Activated naive CD4-positive, alpha-beta T cell treated with anti-CD3 and anti-CD28 coated beads, Interleukin-2, amount 50 U/mL, for 24 hours (primary cell): ENCODE results near the gene CRYM.

ENCODE experiments used
- H3K27ac Mint-ChIP-seq: one replicate; pipeline ENCODE4 v1.8.0; 2021; ENCODE audit warnings: mild to moderate bottlenecking, mixed read lengths
- H3K27me3 Mint-ChIP-seq: one replicate; pipeline ENCODE4 v1.8.0; 2021; ENCODE audit warnings: mixed read lengths
- H3K36me3 Mint-ChIP-seq: one replicate; pipeline ENCODE4 v1.8.0; 2021; ENCODE audit warnings: mixed read lengths
- H3K4me1 Mint-ChIP-seq: one replicate; pipeline ENCODE4 v1.8.0; 2021; ENCODE audit warnings: mixed read lengths
- H3K4me3 Mint-ChIP-seq: one replicate; pipeline ENCODE4 v1.8.0; 2021; ENCODE audit warnings: mild to moderate bottlenecking, mixed read lengths
- H3K9me3 Mint-ChIP-seq: one replicate; pipeline ENCODE4 v1.8.0; 2021; ENCODE audit warnings: mixed read lengths

Gene CRYM

DNA sequence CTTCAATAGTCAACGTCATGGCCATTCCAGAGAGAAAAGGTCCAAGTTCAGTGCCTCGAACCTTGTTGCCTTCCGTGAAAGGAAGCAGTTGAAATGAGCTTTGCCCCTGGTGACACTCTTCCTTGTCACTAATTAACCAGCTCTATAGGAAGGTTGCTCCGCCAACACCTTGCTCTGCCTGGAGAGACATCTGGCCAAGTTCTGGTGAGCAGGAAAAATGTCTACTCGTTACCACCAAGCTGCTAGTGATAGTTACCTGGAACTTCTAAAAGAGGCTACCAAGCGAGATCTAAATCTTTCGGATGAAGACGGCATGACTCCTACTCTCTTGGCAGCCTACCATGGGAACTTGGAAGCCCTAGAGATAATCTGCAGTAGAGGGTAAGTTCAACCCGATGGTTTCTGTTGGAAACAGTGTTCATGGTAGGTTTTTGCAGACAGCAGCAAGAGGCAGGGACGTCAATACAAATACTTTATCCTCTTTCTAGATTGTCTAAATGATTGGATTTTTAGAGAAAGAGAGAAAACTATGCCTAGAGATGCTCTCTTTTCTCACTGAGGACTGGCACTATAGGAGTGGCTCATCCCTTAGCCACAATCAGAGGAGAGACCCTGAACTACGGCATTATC is 44.5 kb downstream of the CRYM start, which contains the start of gene ANKS4B:
Gene ANKS4B, plus strand, starts transcription at position 179 of the 630 bp plus-strand sequence. Its CDS starts 39 bp downstream, at position 218.
- Mint-ChIP-seq H3K4me1 (no peaks in the 10 kb centered on the region), H3K9me3 (no peaks in the 10 kb centered on the region), H3K27me3 (peaks cover 23% of the 10 kb centered on the region), H3K4me3 (no peak within 1 kb of the TSS), H3K36me3 (no peaks in the 10 kb centered on the region), H3K27ac (no peak within 1 kb of the TSS)

DNA sequence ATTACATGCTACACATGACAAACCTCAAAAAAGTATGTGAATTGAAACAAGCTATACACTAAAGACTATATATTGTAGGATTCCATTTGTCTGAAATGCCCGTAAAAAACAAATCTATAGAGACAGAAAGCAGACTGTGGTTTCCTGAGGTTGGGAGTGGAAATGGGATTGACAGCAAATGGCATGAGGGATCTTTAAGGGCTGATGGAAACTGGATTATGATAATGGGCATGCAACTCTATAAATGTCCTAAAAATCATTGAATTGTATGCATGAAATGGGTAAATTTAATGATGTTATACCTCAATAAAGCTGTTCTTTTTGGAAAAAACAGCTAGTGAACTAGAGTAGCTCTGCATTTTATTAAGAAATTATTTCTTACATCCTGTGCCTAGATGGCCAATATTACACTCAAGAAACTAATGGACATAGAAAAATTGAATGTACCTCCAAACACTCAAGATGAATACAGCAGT is 45.0 kb downstream of the CRYM start:
- Mint-ChIP-seq H3K27ac (no peak overlapping the region), H3K27me3 (peaks cover 24% of the 10 kb centered on the region), H3K4me3 (no peak overlapping the region), H3K4me1 (no peaks in the 10 kb centered on the region), H3K9me3 (no peaks in the 10 kb centered on the region), H3K36me3 (no peaks in the 10 kb centered on the region)

DNA sequence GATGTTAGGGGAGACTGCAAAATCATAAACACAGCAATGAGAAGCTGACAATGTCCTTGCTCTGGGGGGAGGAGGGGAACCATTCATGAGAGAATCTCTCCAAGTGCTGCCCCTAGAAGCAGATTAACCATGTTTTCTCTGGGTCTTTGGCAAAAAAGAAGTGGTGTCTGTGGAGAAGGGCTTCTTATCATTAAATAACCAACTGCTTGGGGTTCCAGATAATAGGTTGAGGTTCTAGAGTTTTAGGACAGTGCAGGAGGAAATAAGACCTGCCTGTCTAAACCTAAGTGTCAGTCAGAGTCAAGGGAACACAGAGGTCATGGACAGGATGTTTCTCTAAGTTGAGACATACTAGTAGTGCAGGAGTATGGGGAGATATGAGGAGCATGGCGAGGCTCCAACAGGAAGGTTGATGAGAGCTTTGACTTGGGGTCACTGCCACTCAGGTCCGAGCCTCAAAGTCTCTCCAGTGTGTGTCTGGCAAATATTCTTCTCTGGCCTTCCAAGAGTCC is 49.7 kb downstream of the CRYM start:
- peaks cover 5% of the 10 kb centered on the region for H3K4me1 Mint-ChIP-seq
- H3K4me3 Mint-ChIP-seq: no peak overlapping the region
- no peaks in the 10 kb centered on the region for H3K36me3 Mint-ChIP-seq
- no peaks in the 10 kb centered on the region for H3K9me3 Mint-ChIP-seq
- peaks cover 25% of the 10 kb centered on the region for H3K27me3 Mint-ChIP-seq
- no peak overlapping the region for H3K27ac Mint-ChIP-seq

DNA sequence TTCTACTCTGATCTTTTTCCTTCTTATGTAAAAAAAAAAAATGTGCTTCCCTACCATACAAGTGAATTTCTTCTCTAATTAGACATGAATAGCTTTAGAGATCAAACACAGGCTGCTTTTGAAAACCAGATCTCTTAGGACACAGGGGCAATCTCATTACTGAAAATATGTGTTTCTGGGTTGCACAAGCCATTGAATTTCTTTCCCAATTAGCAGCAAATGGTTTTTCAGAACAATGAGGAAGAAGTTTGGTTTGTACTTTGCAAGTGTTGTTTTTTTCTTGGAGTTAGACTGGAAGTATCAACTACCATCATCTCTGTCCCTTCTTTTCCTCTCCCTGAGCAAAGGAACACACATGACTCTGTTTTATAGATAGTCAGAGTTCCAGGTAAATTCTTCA is 50.2 kb downstream of the CRYM start:
- Mint-ChIP-seq H3K9me3 (no peaks in the 10 kb centered on the region), H3K4me3 (no peak overlapping the region), H3K27me3 (peaks cover 21% of the 10 kb centered on the region), H3K4me1 (peaks cover 5% of the 10 kb centered on the region), H3K27ac (no peak overlapping the region), H3K36me3 (no peaks in the 10 kb centered on the region)

DNA sequence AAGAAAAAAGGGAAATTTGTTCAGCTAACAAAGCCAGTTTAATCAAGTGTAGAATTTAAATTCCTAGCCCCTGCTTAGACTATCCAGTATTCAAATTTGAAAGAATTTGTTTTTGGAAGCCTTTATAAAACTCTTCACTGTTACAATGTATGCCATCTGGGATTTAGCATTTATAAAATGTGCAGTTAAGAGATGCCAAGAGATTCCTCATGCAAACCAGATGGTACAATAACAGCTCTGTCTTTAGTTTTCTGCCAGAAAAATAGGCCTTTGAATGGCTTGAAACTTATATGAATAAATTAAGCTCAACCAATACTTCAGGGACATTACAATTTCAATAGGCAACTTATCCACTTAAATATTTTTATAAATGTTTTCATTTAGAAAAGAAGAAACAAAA is 51.3 kb downstream of the CRYM start:
- H3K9me3 Mint-ChIP-seq: no peaks in the 10 kb centered on the region
- peaks cover 5% of the 10 kb centered on the region for H3K4me1 Mint-ChIP-seq
- H3K36me3 Mint-ChIP-seq: no peaks in the 10 kb centered on the region
- H3K27me3 Mint-ChIP-seq: peaks cover 17% of the 10 kb centered on the region
- no peak overlapping the region for H3K27ac Mint-ChIP-seq
- H3K4me3 Mint-ChIP-seq: no peak overlapping the region

DNA sequence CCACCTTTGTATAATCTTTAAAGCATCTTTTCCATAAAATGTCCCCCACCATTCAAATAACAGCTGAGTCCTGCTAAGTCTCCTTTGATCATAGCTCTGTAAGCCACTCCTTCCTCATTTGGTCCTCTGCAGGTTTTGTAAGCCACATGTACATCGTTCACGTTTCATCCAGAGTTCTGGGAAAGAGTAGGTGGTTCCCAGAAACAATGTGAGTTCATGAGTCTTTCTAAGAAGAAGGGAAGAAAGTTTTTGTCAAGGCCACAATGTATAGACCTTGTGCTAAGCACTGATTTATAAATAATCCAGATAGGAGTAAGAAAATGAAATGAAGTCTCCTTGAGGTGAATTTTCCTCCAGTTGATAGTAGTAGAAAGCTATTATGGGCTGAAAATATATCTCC is 53.3 kb downstream of the CRYM start:
- peaks cover 20% of the 10 kb centered on the region for H3K27me3 Mint-ChIP-seq
- no peak overlapping the region for H3K4me3 Mint-ChIP-seq

DNA sequence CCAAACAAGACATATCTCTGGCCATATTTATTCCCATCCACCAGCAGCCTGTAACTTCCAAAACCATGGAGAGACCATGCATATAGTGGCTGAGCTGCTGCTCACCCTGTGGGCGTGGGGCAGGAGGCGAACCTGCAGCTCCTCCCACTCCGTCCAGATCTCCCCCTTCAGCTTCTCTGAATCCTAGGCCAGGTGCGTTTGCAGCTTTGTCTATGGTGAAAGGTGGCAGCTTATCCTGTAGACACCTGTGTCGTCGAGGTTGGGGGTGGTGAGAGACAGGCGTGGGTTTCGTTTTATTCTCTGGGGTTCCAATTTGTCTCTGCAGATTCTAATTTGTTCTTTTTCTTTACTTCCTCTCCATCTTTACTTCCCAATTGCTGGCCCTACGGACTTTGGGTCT is 54.3 kb downstream of the CRYM start:
- Mint-ChIP-seq H3K27me3 (peaks cover 20% of the 10 kb centered on the region), H3K9me3 (no peaks in the 10 kb centered on the region), H3K36me3 (no peaks in the 10 kb centered on the region), H3K4me3 (no peak overlapping the region), H3K4me1 (peaks cover 5% of the 10 kb centered on the region), H3K27ac (no peak overlapping the region)

More for the DNA sequence above, 53.3 kb downstream of the CRYM start:
- Mint-ChIP-seq H3K9me3 (no peaks in the 10 kb centered on the region), H3K36me3 (no peaks in the 10 kb centered on the region), H3K4me1 (peaks cover 5% of the 10 kb centered on the region), H3K27ac (no peak overlapping the region)

DNA sequence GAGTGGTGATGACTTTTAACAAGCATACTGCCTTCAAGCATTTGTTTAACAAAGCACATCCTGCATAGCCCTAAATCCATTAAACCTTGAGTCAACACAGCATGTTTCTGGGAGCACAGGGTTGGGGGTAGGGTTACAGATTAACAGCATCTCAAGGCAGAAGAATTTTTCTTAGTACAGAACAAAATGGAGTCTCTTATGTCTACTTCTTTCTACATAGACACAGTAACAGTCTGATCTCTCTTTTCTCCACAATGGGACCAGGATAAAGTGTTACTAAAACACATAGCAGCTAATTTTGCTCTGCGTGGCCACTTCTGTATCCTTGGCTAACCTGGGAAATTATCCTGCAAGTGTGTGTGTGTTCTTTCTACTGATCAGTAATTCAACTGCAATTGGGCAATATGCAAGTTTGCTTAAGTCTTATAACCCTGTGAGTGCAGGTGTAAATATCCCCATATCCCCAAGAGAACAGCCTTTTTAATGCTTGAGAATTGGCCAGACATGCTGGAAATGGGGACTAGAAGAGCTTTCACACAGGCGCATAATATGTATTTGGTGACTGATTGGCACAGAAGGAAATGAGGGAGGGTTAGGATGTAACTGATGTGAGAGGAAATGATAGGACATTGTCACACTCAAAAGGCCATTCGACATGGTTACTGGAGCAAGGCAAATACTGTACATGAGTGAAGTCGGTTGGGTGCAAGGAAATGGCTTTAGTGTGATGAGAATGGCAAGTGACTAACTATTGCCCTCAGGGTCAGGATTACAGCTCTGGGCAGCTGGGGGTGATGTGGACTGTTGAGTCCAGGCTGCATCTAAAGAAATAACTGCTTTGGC is 55.4 kb downstream of the CRYM start:
- Mint-ChIP-seq H3K27me3 (peaks cover 18% of the 10 kb centered on the region), H3K36me3 (no peaks in the 10 kb centered on the region), H3K9me3 (no peaks in the 10 kb centered on the region), H3K27ac (no peak overlapping the region), H3K4me3 (no peak overlapping the region), H3K4me1 (peaks cover 5% of the 10 kb centered on the region)

DNA sequence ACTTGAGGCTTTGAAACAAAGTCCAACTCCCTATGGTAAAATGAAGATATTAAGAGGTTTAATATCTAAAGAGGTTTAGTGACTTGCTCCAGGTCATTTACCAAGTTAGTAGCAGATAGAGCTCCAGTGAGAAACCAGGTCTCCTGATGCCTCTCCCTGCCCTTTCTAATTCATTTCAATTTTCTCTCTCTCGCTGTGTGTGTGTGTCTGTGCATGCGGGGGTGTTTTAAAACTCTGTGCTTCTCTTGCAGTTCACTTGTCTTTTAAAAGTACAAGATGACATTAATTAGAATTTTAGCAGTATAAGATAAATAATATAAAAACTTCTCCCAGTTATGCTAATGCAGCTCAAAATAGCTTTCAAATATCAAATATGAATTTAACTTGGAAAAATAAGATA is 58.5 kb downstream of the CRYM start:
- H3K36me3 Mint-ChIP-seq: no peaks in the 10 kb centered on the region
- H3K4me3 Mint-ChIP-seq: no peak overlapping the region
- H3K9me3 Mint-ChIP-seq: no peaks in the 10 kb centered on the region
- H3K4me1 Mint-ChIP-seq: peaks cover 1% of the 10 kb centered on the region
- no peak overlapping the region for H3K27ac Mint-ChIP-seq
- peaks cover 22% of the 10 kb centered on the region for H3K27me3 Mint-ChIP-seq

DNA sequence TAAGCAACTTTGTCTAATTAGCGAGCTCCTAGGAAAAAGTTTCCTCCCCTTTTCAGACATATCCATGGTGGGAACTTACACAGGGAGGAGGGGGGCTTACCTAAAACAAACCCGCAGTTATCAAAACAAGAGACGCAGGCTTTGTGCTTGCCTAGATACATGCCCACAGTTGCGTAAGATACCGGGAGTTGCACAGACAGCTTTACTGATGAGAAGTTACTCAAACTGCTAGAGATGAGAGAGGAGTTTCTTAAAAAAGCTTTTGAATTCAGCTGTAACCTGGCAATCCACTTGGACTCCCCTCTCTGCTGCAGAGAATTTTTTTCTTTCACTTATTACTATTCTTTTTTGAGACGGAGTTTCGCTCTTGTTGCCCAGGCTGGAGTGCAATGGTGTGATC is 59.9 kb downstream of the CRYM start:
- Mint-ChIP-seq H3K4me1 (no peaks in the 10 kb centered on the region), H3K27me3 (peaks cover 18% of the 10 kb centered on the region), H3K4me3 (no peak overlapping the region), H3K9me3 (no peaks in the 10 kb centered on the region), H3K27ac (no peak overlapping the region), H3K36me3 (no peaks in the 10 kb centered on the region)

DNA sequence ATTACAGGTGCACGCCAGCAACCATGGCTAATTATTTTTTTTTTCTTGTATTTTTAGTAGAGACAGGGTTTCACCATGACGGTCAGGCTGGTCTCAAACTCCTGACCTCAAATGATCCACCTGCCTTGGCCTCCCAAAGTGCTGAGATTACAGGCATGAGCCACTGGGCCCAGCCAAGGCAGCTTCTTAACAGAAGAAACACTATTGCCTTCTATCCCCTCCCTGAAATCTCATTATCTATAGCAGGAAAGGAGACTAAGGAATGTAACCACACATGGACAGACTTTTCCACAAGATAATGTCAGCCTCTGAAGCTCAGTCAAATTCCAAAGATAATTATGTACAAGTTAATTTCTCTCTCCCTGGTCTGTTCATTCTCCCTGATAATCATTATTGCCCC is 61.0 kb downstream of the CRYM start:
- Mint-ChIP-seq H3K4me1 (no peaks in the 10 kb centered on the region), H3K9me3 (no peaks in the 10 kb centered on the region), H3K4me3 (no peak overlapping the region), H3K27ac (no peak overlapping the region), H3K27me3 (peaks cover 18% of the 10 kb centered on the region), H3K36me3 (no peaks in the 10 kb centered on the region)

DNA sequence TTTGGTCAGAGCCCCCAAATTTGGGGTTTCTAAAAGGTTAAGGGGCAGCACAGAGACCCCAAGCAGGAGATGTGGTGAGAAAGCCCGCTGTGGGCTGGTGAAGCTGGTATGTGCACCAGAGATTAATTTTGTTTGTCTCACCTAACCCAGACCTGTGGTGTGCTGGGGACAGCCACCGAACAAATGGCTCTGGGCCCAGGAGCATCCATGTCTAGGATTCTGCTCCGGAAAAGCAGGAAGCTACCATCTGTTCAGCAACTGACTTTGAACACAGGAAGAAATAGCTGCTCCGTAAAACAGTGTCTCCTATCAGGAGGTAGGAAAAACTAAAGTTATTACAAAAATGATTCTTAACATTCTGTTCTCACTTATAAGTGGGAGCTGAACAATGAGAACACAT is 64.0 kb downstream of the CRYM start:
- H3K27me3 Mint-ChIP-seq: peaks cover 9% of the 10 kb centered on the region
- no peaks in the 10 kb centered on the region for H3K36me3 Mint-ChIP-seq
- no peaks in the 10 kb centered on the region for H3K4me1 Mint-ChIP-seq
- no peak overlapping the region for H3K27ac Mint-ChIP-seq
- no peaks in the 10 kb centered on the region for H3K9me3 Mint-ChIP-seq
- H3K4me3 Mint-ChIP-seq: no peak overlapping the region

DNA sequence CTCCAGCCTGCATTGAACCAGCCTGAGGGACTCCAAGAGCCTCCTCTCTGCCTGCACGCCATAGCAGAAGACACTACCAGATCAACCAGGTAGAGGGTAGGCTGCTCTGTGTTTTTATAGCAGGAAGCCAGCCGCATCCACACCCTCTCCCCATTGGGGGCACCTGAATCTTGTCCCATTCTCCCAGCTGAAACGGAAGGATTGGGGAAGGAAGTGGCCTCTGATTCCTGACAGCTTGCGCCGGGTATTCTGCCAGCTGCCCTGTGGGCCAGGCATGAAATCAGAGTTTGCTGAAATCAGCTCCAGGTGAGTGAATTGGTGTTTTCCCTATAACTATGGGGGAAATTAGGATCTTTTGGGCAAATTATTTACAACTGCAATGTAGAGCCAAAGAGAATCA is 66.6 kb downstream of the CRYM start, which contains the start of gene ZP2:
Gene ZP2, minus strand, starts transcription at position 89 of the 400 bp plus-strand sequence. Its CDS starts 27 bp downstream, at position 62.
- Mint-ChIP-seq H3K4me1 (no peaks in the 10 kb centered on the region), H3K9me3 (no peaks in the 10 kb centered on the region), H3K27ac (no peak within 1 kb of the TSS), H3K4me3 (no peak within 1 kb of the TSS), H3K27me3 (peaks cover 7% of the 10 kb centered on the region), H3K36me3 (no peaks in the 10 kb centered on the region)
